K562 (cell line): ENCODE results near the gene LHB. TPM values are rescaled to one million over a fixed set of nuclear protein-coding genes. Genes with fewer than 3 reads are reported as not detected.

Experiments
- ATAC-seq: fragments of 200-7000 bp; cut with Tn5 transposase; 3 replicates; pipeline ENCODE4 v1.9.1; 2020; ENCODE audit warnings: moderate library complexity
- BruUV-seq: library from RNA; stranded (reverse); fragments of 400-500 nt; replicated peaks from 2 replicates; lab custom pipeline; 2021; lab: Mats Ljungman, UMichigan
- CTCF ChIA-PET: fragments of 300-600 bp; formaldehyde crosslinking; extraction: SDS; loops from one replicate; lab custom pipeline; 2021; ENCODE audit warnings: low intra/inter-chr PET ratio; lab: Yijun Ruan, JAX
- POLR2A ChIA-PET: fragments of 300-600, 350-650 bp; sonication (Branson Sonifier 250); formaldehyde crosslinking; extraction: SDS; loops from one replicate; lab custom pipeline; 2021; ENCODE audit warnings: antibody characterized with exemption, inconsistent platforms; lab: Yijun Ruan, JAX
- DNase-seq, 4 experiments: peaks; one replicate each; pipeline versions ENCODE4 v3.0.0 to v3.0.0-alpha.2; 2011 to 2018; ENCODE audit warnings: low spot score in 3 of 4, mixed read lengths in 3 of 4; ENCODE audit errors: extremely low read depth in 1 of 4
- FAIRE-seq: peaks from 2 replicates; lab custom pipeline; 2011; peaks lifted over from hg19 to GRCh38; lab: Jason Lieb, UNC
- H2AFZ ChIP-seq: 2 replicates; pipeline ENCODE4 v1.6.0; 2011; ENCODE audit warnings: low read depth, low read length, control low read depth, inconsistent platforms
- H3K27ac ChIP-seq: fragments of 200-600 bp; 3 replicates; pipeline ENCODE4 v1.8.0; 2011; ENCODE audit warnings: low read depth, mild to moderate bottlenecking, control low read depth, inconsistent platforms, low read length, moderate library complexity, mixed read lengths; ENCODE audit errors: extremely low read depth
- H3K27me3 ChIP-seq, 2 experiments: fragments of 300-600 bp in 1 of 2; 2 replicates in 1 of 2; 3 replicates in 1 of 2; pipeline versions ENCODE4 v1.6.0 to v1.8.0; 2011; ENCODE audit warnings: inconsistent platforms in 2 of 2, low read length in 2 of 2, mild to moderate bottlenecking in 1 of 2, mixed read lengths in 1 of 2, moderate library complexity in 1 of 2; ENCODE audit not compliant: control insufficient read depth in 2 of 2, insufficient read depth in 2 of 2
- H3K36me3 ChIP-seq: fragments of 300-600 bp; 3 replicates; pipeline ENCODE4 v1.8.0; 2011; ENCODE audit warnings: mild to moderate bottlenecking, low read length, inconsistent platforms; ENCODE audit not compliant: control insufficient read depth, insufficient read depth
- H3K4me1 ChIP-seq, 2 experiments: fragments of 200-600 bp in 1 of 2; replicated peaks in 1 of 2; 2 replicates in 1 of 2; 3 replicates in 1 of 2; pipeline versions ENCODE4 v1.5.1 to v1.8.0; 2011; ENCODE audit warnings: inconsistent platforms in 2 of 2, low read length in 2 of 2, mild to moderate bottlenecking in 1 of 2, mixed read lengths in 1 of 2, moderate library complexity in 1 of 2; ENCODE audit not compliant: control insufficient read depth in 2 of 2, insufficient read depth in 2 of 2
- H3K4me2 ChIP-seq: 2 replicates; pipeline ENCODE4 v1.6.1; 2011; ENCODE audit warnings: low read length, control low read depth, inconsistent platforms, mixed read lengths; ENCODE audit not compliant: insufficient read depth
- H3K4me3 ChIP-seq: fragments of 200-600 bp; sonication (generic), shearing (Covaris generic); 2 replicates; pipeline ENCODE4 v1.5.1; 2016; ENCODE audit warnings: control low read depth, inconsistent platforms
- H3K79me2 ChIP-seq: fragments of 200-600 bp; 3 replicates; pipeline ENCODE4 v1.8.0; 2011; ENCODE audit warnings: low read length, inconsistent platforms; ENCODE audit not compliant: control insufficient read depth, insufficient read depth
- H3K9ac ChIP-seq, 2 experiments: 2 replicates each; pipeline versions ENCODE4 v1.6.0 to v1.6.1; 2011; ENCODE audit warnings: low read depth in 2 of 2, low read length in 2 of 2, control low read depth in 1 of 2, inconsistent platforms in 1 of 2, mild to moderate bottlenecking in 1 of 2, mixed read lengths in 1 of 2; ENCODE audit not compliant: insufficient read depth in 1 of 2
- H3K9me1 ChIP-seq: one replicate; pipeline ENCODE4 v1.6.0; 2011; ENCODE audit warnings: inconsistent platforms, mild to moderate bottlenecking, low read length, moderate library complexity; ENCODE audit not compliant: control insufficient read depth, insufficient read depth
- H3K9me3 ChIP-seq: replicated peaks from 2 replicates; pipeline ENCODE4 v1.5.1; 2011; ENCODE audit warnings: low read depth, low read length, inconsistent platforms; ENCODE audit not compliant: control insufficient read depth, insufficient read depth
- H4K20me1 ChIP-seq: replicated peaks from 2 replicates; pipeline ENCODE4 v1.6.1; 2011; ENCODE audit warnings: low read length, inconsistent platforms, mixed read lengths; ENCODE audit not compliant: control insufficient read depth, insufficient read depth
- BCLAF1 ChIP-seq, 2 experiments: fragments of 450-650 bp in 1 of 2; IDR thresholded peaks; 2 replicates each; pipeline ENCODE4 v1.6.1; 2011 to 2017; ENCODE audit warnings: low read depth in 2 of 2, antibody characterized with exemption in 1 of 2, borderline replicate concordance in 1 of 2, low read length in 1 of 2, mild to moderate bottlenecking in 1 of 2, mixed read lengths in 1 of 2; ENCODE audit not compliant: control insufficient read depth in 1 of 2
- ELF2 ChIP-seq: fragments of 250-450 bp; sonication (Bioruptor Pico); IDR thresholded peaks from 2 replicates; pipeline ENCODE4 v1.5.0; 2021; ENCODE audit warnings: mild to moderate bottlenecking
- MED1 ChIP-seq: sonication (generic); formaldehyde crosslinking; IDR thresholded peaks from 2 replicates; pipeline ENCODE4 v1.8.1; 2023; ENCODE audit warnings: missing genetic modification reagents, borderline replicate concordance
- MEIS2 ChIP-seq: fragments of 450-650 bp; IDR thresholded peaks from 2 replicates; pipeline ENCODE4 v1.6.1; 2014; ENCODE audit warnings: mild to moderate bottlenecking; ENCODE audit not compliant: partially characterized antibody
- NCOA2 ChIP-seq, 2 experiments: fragments of 450-650 bp; IDR thresholded peaks; 2 replicates each; pipeline ENCODE4 v1.6.1; 2018; ENCODE audit warnings: mild to moderate bottlenecking in 2 of 2, moderate library complexity in 1 of 2; ENCODE audit not compliant: partially characterized antibody in 2 of 2
- NCOA6 ChIP-seq: fragments of 450-650 bp; IDR thresholded peaks from 2 replicates; pipeline ENCODE4 v1.6.1; 2017; ENCODE audit warnings: mild to moderate bottlenecking
- NFIX ChIP-seq: fragments of 250-450 bp; sonication (Bioruptor Pico); IDR thresholded peaks from 2 replicates; pipeline ENCODE4 v1.4.0; 2020; ENCODE audit warnings: low read depth, mild to moderate bottlenecking, moderate library complexity
- PCBP1 ChIP-seq: fragments of 200-400 bp; formaldehyde crosslinking; IDR thresholded peaks from 2 replicates; pipeline ENCODE4 v1.6.1; 2018; ENCODE audit warnings: mild to moderate bottlenecking, low read depth, low read length; ENCODE audit not compliant: poor library complexity, severe bottlenecking
- POLR2H ChIP-seq: IDR thresholded peaks from 2 replicates; pipeline ENCODE4 v1.6.1; 2016; ENCODE audit warnings: missing genetic modification characterization, low read depth, mild to moderate bottlenecking, control low read depth, missing compliant biosample characterization, moderate library complexity
- PRPF4 ChIP-seq: fragments of 200-400 bp; formaldehyde crosslinking; IDR thresholded peaks from one replicate; pipeline ENCODE4 v1.6.1; 2017; ENCODE audit warnings: low read length, low read depth, mild to moderate bottlenecking; ENCODE audit not compliant: insufficient read depth, poor library complexity, severe bottlenecking
- SRSF1 ChIP-seq: fragments of 200-400 bp; formaldehyde crosslinking; IDR thresholded peaks from 2 replicates; pipeline ENCODE4 v1.6.1; 2017; ENCODE audit warnings: mild to moderate bottlenecking, low read depth, low read length, moderate library complexity
- TFAM ChIP-seq: fragments of 250-450 bp; sonication (Bioruptor Pico); conservative IDR thresholded peaks from 2 replicates; pipeline ENCODE4 v1.5.0; 2021; ENCODE audit warnings: mild to moderate bottlenecking, moderate library complexity
- ZBTB8A ChIP-seq: fragments of 450-650 bp; IDR thresholded peaks from 2 replicates; pipeline ENCODE4 v1.6.1; 2018; ENCODE audit warnings: mild to moderate bottlenecking, moderate library complexity; ENCODE audit not compliant: partially characterized antibody
- ZNF589 ChIP-seq: fragments of 200-800 bp; sonication (Bioruptor generic); IDR thresholded peaks from 2 replicates; pipeline ENCODE4 v1.6.1; 2016; ENCODE audit warnings: low read depth, missing genetic modification characterization, missing compliant biosample characterization
- ZNF785 ChIP-seq: fragments of 250-450 bp; sonication (Bioruptor Pico); IDR thresholded peaks from 2 replicates; pipeline ENCODE4 v1.4.0; 2020; ENCODE audit warnings: mild to moderate bottlenecking
- WGBS: fragments of 100-300 bp; shearing (Covaris generic); methylation state at CpG from one replicate; pipeline ENCODE4 v1.1.6; 2016; ENCODE audit warnings: low coverage, mixed read lengths; ENCODE audit not compliant: insufficient coverage; ENCODE audit errors: missing lambda C conversion rate; 5-methylcytosine and 5-hydroxymethylcytosine counted together
- in situ Hi-C: fragments of 300-500 bp; cut with MboI; formaldehyde crosslinking; loops from 4 replicates; pipeline ENCODE4 v1.15.0; 2018; ENCODE audit warnings: inconsistent platforms, mixed read lengths
- intact Hi-C: fragments of 100-400 bp; cut with micrococcal nuclease; formaldehyde crosslinking; loops from 2 replicates; pipeline ENCODE4 v1.14.2; 2022
- polyA plus RNA-seq, 8 experiments: library from polyadenylated mRNA; depleted of rRNA in 4 of 8; stranded (reverse) in 5 of 8; unstranded in 3 of 8; fragments of >200 nt; fragmentation: Nextera tagmentation in 2 of 8; fragmentation: Illumina TruSeq in 1 of 8; extraction: Ambion mirVana in 2 of 8; extraction: Trizol in 1 of 8; gene quantifications; 2 replicates each; pipeline versions ENCODE4 v1.2.1 to v1.2.3, GENCODE V29; 2011 to 2014; ENCODE audit warnings: inconsistent platforms in 1 of 8, missing spikeins in 1 of 8
- total RNA-seq, 7 experiments: library from RNA; depleted of rRNA in 6 of 7; stranded (reverse); fragments of >200 nt in 6 of 7; fragmentation: Illumina TruSeq in 2 of 7; extraction: Trizol in 2 of 7; gene quantifications; 2 replicates each; pipeline versions ENCODE4 v1.2.1 to v1.2.3, GENCODE V29; 2011 to 2021; ENCODE audit warnings: low replicate concordance in 1 of 7
- TF ChIP-seq, protein P1 (sequence below): fragments of 450-650 bp; IDR thresholded peaks from 2 replicates; pipeline ENCODE4 v1.7.1; 2018; ENCODE audit warnings: mild to moderate bottlenecking, low read depth; ENCODE audit not compliant: partially characterized antibody

LHB gene
- total and polyA plus RNA-seq, 9 of the 15 experiments (the other 6 are each of a cell fraction or from before 2014, with no cell fraction given), result 0.54 TPM; not detected in 8

DNA sequence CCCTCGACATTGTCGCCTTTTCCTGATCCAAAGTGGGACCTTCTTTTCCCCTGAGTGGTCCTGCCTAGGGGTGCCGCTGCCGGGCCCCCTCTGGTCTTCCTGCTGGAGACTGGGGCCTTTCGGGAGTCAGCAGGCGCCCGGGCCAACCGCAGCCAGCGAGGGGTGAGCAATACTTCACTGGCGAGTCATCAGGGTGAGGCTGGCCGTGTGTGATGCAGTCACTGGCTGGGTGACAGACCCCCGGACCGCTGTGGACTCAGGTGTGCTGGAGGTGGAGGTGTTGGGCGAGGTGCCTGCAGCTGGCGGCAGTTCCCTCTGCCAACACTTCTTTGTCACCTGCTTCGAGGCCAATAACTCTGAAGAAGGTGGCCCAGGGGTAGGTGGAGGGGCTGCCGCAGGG, 25.3 kb upstream of the LHB start:
- H3K4me2 ChIP-seq, result no peak overlapping the region
- 5% methylated on average over 17 of the region's 17 CpGs for WGBS
- in situ Hi-C loops, result no loop called here

More for the DNA sequence above, 25.3 kb upstream of the LHB start:
- intact Hi-C loops, result no loop called here
- Histone ChIP-seq H3K36me3 (no peaks in the 10 kb centered on the region), H3K9me3 (no peaks in the 10 kb centered on the region), H3K4me1 (peaks cover 0 to 7% of the 10 kb centered on the region in 2 experiments; a peak in 2 of 5 replicates), H3K9me1 (no peaks in the 10 kb centered on the region), H3K27ac (no peak overlapping the region), H3K79me2 (no peaks in the 10 kb centered on the region), H3K4me3 (no peak overlapping the region), H3K9ac (peak overlapping the region in 1 of 2 experiments; percentile 26; a peak in 1 of 4 replicates), H4K20me1 (no peaks in the 10 kb centered on the region), H3K27me3 (no peaks in the 10 kb centered on the region; a peak in 1 of 5 replicates), H2AFZ (no peak overlapping the region)
- ATAC-seq (no peak), FAIRE-seq (no peak), DNase-seq (no peak)
- CTCF ChIA-PET, result no interaction called here
- POLR2A ChIA-PET, result no interaction called here
- no TSS peak for BruUV-seq
- no peak for TF ChIP-seq POLR2H
- TF ChIP-seq ZNF785 (CRISPR knock-in tag), result no peak
- no peak for TF ChIP-seq ZNF589 (CRISPR knock-in tag)
- TF ChIP-seq ELF2 (CRISPR knock-in tag), result no peak
- TF ChIP-seq NFIX, result no peak
- TF ChIP-seq TFAM (CRISPR knock-in tag), result no peak
- TF ChIP-seq MED1 (CRISPR knock-in tag), result no peak
- TF ChIP-seq PRPF4, result no peak
- no peak for TF ChIP-seq BCLAF1 (IDR thresholded peaks at IDR 0.05; ENCODE audit: borderline replicate concordance in 1 of 2, control insufficient read depth in 1 of 2, low read depth in 2 of 2, low read length in 1 of 2)
- TF ChIP-seq, protein P1, sequence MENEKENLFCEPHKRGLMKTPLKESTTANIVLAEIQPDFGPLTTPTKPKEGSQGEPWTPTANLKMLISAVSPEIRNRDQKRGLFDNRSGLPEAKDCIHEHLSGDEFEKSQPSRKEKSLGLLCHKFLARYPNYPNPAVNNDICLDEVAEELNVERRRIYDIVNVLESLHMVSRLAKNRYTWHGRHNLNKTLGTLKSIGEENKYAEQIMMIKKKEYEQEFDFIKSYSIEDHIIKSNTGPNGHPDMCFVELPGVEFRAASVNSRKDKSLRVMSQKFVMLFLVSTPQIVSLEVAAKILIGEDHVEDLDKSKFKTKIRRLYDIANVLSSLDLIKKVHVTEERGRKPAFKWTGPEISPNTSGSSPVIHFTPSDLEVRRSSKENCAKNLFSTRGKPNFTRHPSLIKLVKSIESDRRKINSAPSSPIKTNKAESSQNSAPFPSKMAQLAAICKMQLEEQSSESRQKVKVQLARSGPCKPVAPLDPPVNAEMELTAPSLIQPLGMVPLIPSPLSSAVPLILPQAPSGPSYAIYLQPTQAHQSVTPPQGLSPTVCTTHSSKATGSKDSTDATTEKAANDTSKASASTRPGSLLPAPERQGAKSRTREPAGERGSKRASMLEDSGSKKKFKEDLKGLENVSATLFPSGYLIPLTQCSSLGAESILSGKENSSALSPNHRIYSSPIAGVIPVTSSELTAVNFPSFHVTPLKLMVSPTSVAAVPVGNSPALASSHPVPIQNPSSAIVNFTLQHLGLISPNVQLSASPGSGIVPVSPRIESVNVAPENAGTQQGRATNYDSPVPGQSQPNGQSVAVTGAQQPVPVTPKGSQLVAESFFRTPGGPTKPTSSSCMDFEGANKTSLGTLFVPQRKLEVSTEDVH, result no peak
- no peak for TF ChIP-seq ZBTB8A
- TF ChIP-seq MEIS2, result no peak
- TF ChIP-seq NCOA6, result no peak
- no peak for TF ChIP-seq PCBP1
- no peak for TF ChIP-seq SRSF1
- TF ChIP-seq NCOA2 (IDR thresholded peaks at IDR 0.05; ENCODE audit: partially characterized antibody in 2 of 2), result no peak
